ENCODE results near the gene CCDC136.

The CCDC136 gene

GRCh38 chr7:128843938-128844621 is 52.3 kb downstream of the CCDC136 start:
- H3K4me3 ChIP-seq (ENCODE audit: low read depth, low read length, poor library complexity, severe bottlenecking): no peak overlapping the region
- H3K36me3 ChIP-seq (ENCODE audit: insufficient read depth, low read length): no peaks in the 10 kb centered on the region
- H3K27me3 ChIP-seq (ENCODE audit: insufficient read depth, low read length): no peaks in the 10 kb centered on the region; the same call in 1 of the 2 replicates
- H3K9ac ChIP-seq (ENCODE audit: low read length): no peak overlapping the region
- H3K4me2 ChIP-seq (ENCODE audit: low read length): no peak overlapping the region
- TF ChIP-seq, protein P1, sequence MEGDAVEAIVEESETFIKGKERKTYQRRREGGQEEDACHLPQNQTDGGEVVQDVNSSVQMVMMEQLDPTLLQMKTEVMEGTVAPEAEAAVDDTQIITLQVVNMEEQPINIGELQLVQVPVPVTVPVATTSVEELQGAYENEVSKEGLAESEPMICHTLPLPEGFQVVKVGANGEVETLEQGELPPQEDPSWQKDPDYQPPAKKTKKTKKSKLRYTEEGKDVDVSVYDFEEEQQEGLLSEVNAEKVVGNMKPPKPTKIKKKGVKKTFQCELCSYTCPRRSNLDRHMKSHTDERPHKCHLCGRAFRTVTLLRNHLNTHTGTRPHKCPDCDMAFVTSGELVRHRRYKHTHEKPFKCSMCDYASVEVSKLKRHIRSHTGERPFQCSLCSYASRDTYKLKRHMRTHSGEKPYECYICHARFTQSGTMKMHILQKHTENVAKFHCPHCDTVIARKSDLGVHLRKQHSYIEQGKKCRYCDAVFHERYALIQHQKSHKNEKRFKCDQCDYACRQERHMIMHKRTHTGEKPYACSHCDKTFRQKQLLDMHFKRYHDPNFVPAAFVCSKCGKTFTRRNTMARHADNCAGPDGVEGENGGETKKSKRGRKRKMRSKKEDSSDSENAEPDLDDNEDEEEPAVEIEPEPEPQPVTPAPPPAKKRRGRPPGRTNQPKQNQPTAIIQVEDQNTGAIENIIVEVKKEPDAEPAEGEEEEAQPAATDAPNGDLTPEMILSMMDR (IDR thresholded peaks at IDR 0.05; ENCODE audit: low read length): no peak
- TF ChIP-seq EZH2 (IDR thresholded peaks at IDR 0.05; ENCODE audit: borderline replicate concordance, low read length): no peak
- peaks cover 3% of the 10 kb centered on the region for H3K4me1 ChIP-seq (ENCODE audit: insufficient read depth, low read length, severe bottlenecking)
- no peaks in the 10 kb centered on the region for H4K20me1 ChIP-seq (ENCODE audit: insufficient read depth, low read length)
- no peaks in the 10 kb centered on the region for H3F3A ChIP-seq (ENCODE audit: insufficient read depth, low read length)
- H3K79me2 ChIP-seq (ENCODE audit: insufficient read depth, low read length): no peaks in the 10 kb centered on the region
- H2AFZ ChIP-seq (ENCODE audit: low read length): no peak overlapping the region
- H3K9me3 ChIP-seq (ENCODE audit: low read length): no peaks in the 10 kb centered on the region
- H3K27ac ChIP-seq (ENCODE audit: low read depth, low read length, poor library complexity, severe bottlenecking): no peak overlapping the region
- H3K9me2 ChIP-seq (ENCODE audit: low read depth, low read length): no peaks in the 10 kb centered on the region

DNA sequence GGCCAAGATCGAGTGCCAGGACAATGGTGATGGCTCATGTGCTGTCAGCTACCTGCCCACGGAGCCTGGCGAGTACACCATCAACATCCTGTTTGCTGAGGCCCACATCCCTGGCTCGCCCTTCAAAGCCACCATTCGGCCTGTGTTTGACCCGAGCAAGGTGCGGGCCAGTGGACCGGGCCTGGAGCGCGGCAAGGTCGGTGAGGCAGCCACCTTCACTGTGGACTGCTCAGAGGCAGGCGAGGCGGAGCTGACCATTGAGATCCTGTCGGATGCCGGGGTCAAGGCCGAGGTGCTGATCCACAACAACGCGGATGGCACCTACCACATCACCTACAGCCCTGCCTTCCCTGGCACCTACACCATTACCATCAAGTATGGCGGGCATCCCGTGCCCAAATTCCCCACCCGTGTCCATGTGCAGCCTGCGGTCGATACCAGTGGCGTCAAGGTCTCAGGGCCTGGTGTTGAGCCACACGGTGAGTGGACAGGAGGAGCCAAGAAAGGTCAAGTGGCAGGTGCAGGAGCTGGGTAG is 53.1 kb downstream of the CCDC136 start:
- Histone ChIP-seq H3K79me2 (ENCODE audit: insufficient read depth, low read length) (no peaks in the 10 kb centered on the region), H3K4me3 (ENCODE audit: low read depth, low read length, poor library complexity, severe bottlenecking) (no peak overlapping the region), H3K9me2 (ENCODE audit: low read depth, low read length) (no peaks in the 10 kb centered on the region), H3K4me1 (ENCODE audit: insufficient read depth, low read length, severe bottlenecking) (peaks cover 3% of the 10 kb centered on the region), H3K9me3 (ENCODE audit: low read length) (no peaks in the 10 kb centered on the region), H3K9ac (ENCODE audit: low read length) (no peak overlapping the region), H3K36me3 (ENCODE audit: insufficient read depth, low read length) (no peaks in the 10 kb centered on the region), H4K20me1 (ENCODE audit: insufficient read depth, low read length) (no peaks in the 10 kb centered on the region), H3F3A (ENCODE audit: insufficient read depth, low read length) (no peaks in the 10 kb centered on the region), H3K27me3 (ENCODE audit: insufficient read depth, low read length) (no peaks in the 10 kb centered on the region; the same call in 1 of the 2 replicates), H3K27ac (ENCODE audit: low read depth, low read length, poor library complexity, severe bottlenecking) (no peak overlapping the region), H3K4me2 (ENCODE audit: low read length) (no peak overlapping the region), H2AFZ (ENCODE audit: low read length) (no peak overlapping the region)
- TF ChIP-seq EZH2 (IDR thresholded peaks at IDR 0.05; ENCODE audit: borderline replicate concordance, low read length): no peak
- TF ChIP-seq, protein P1 (IDR thresholded peaks at IDR 0.05; ENCODE audit: low read length): no peak

- H3K36me3 ChIP-seq (ENCODE audit: insufficient read depth, low read length): no peaks in the 10 kb centered on the region
- H3K9me3 ChIP-seq (ENCODE audit: low read length): no peaks in the 10 kb centered on the region
- H3F3A ChIP-seq (ENCODE audit: insufficient read depth, low read length): no peaks in the 10 kb centered on the region
- H4K20me1 ChIP-seq (ENCODE audit: insufficient read depth, low read length): no peaks in the 10 kb centered on the region
- no peaks in the 10 kb centered on the region for H3K79me2 ChIP-seq (ENCODE audit: insufficient read depth, low read length)
- H3K4me1 ChIP-seq (ENCODE audit: insufficient read depth, low read length, severe bottlenecking): peaks cover 3% of the 10 kb centered on the region
- no peak overlapping the region for H3K9ac ChIP-seq (ENCODE audit: low read length)
- no peak overlapping the region for H3K4me2 ChIP-seq (ENCODE audit: low read length)
- no peaks in the 10 kb centered on the region; the same call in 1 of the 2 replicates for H3K27me3 ChIP-seq (ENCODE audit: insufficient read depth, low read length)
- H3K9me2 ChIP-seq (ENCODE audit: low read depth, low read length): no peaks in the 10 kb centered on the region
- TF ChIP-seq, protein P1 (IDR thresholded peaks at IDR 0.05; ENCODE audit: low read length): no peak
- TF ChIP-seq EZH2 (IDR thresholded peaks at IDR 0.05; ENCODE audit: borderline replicate concordance, low read length): no peak
- no peak overlapping the region for H3K4me3 ChIP-seq (ENCODE audit: low read depth, low read length, poor library complexity, severe bottlenecking)
- no peak overlapping the region for H3K27ac ChIP-seq (ENCODE audit: low read depth, low read length, poor library complexity, severe bottlenecking)
- no peak overlapping the region for H2AFZ ChIP-seq (ENCODE audit: low read length)
These were observed 53.7 kb downstream of the CCDC136 start for GRCh38 chr7:128845475-128845874.

Measured in OCI-LY1 (cell line).